A549 (cell line): ENCODE results near the gene TNS3. TPM values are rescaled to one million over a fixed set of nuclear protein-coding genes. Genes with fewer than 3 reads are reported as not detected.

Experiments
- ATAC-seq, 2 experiments: fragments of 200-7000 bp in 1 of 2; fragments of >200 bp in 1 of 2; cut with Nextera tagmentation in 1 of 2; cut with Tn5 transposase in 1 of 2; 3 replicates each; pipeline versions ENCODE4 v1.8.0 to v1.9.1; 2018 to 2020; ENCODE audit warnings: mild to moderate bottlenecking in 1 of 2, moderate library complexity in 1 of 2
- CTCF ChIA-PET: fragments of 300-600 bp; sonication (Branson Sonifier 250); formaldehyde crosslinking; extraction: SDS; loops from one replicate; lab custom pipeline; 2021; ENCODE audit warnings: antibody characterized with exemption, inconsistent platforms; lab: Yijun Ruan, JAX
- POLR2A ChIA-PET: fragments of 350-600 bp; formaldehyde crosslinking; extraction: SDS; loops from one replicate; lab custom pipeline; 2021; ENCODE audit warnings: antibody characterized with exemption, inconsistent platforms; lab: Yijun Ruan, JAX
- DNase-seq, 2 experiments: peaks; one replicate each; pipeline versions ENCODE4 v3.0.0 to v3.0.0-alpha.2; 2011 to 2016; ENCODE audit warnings: low read depth in 1 of 2, low spot score in 1 of 2
- FAIRE-seq: peaks from 2 replicates; lab custom pipeline; 2011; peaks lifted over from hg19 to GRCh38; lab: Jason Lieb, UNC
- H3K27ac ChIP-seq, 2 experiments: fragments of >200 bp; sonication (Bioruptor Twin); formaldehyde crosslinking; 3 replicates each; pipeline ENCODE4 v1.5.1; 2016 to 2017
- H3K4me1 ChIP-seq: fragments of >200 bp; sonication (Bioruptor Twin); formaldehyde crosslinking; 3 replicates; pipeline ENCODE4 v1.6.1; 2016
- H3K4me2 ChIP-seq: fragments of >200 bp; sonication (Bioruptor Twin); formaldehyde crosslinking; 3 replicates; pipeline ENCODE4 v1.6.1; 2016
- H3K4me3 ChIP-seq: fragments of >200 bp; sonication (Bioruptor Twin); formaldehyde crosslinking; 3 replicates; pipeline ENCODE4 v1.5.1; 2016
- H3K9me3 ChIP-seq: fragments of >200 bp; sonication (Bioruptor Twin); formaldehyde crosslinking; 3 replicates; pipeline ENCODE4 v1.6.1; 2016
- BHLHE40 ChIP-seq: IDR thresholded peaks from 2 replicates; pipeline ENCODE4 v1.6.1; 2012; ENCODE audit warnings: low read depth, low read length, inconsistent platforms
- CBX2 ChIP-seq: fragments of 200-600 bp; sonication (generic); IDR thresholded peaks from 2 replicates; pipeline ENCODE4 v1.6.1; 2016; ENCODE audit warnings: low read depth, mild to moderate bottlenecking, borderline replicate concordance
- CHD2 ChIP-seq: fragments of 150-350 bp; IDR thresholded peaks from 2 replicates; pipeline ENCODE4 v1.6.1; 2014; ENCODE audit warnings: low read length; ENCODE audit not compliant: partially characterized antibody
- CHD4 ChIP-seq: fragments of 200-600 bp; sonication (generic); IDR thresholded peaks from 2 replicates; pipeline ENCODE4 v1.6.1; 2016; ENCODE audit warnings: antibody characterized with exemption, mild to moderate bottlenecking, borderline replicate concordance
- EHF ChIP-seq: fragments of 250-450 bp; sonication (Bioruptor Pico); IDR thresholded peaks from 2 replicates; pipeline ENCODE4 v1.5.0; 2020; ENCODE audit warnings: mild to moderate bottlenecking
- FOXS1 ChIP-seq: fragments of 250-450 bp; sonication (Bioruptor Pico); IDR thresholded peaks from 2 replicates; pipeline ENCODE4 v1.5.0; 2020; ENCODE audit warnings: mild to moderate bottlenecking, moderate library complexity
- HDAC2 ChIP-seq: fragments of 200-600 bp; sonication (generic); IDR thresholded peaks from 2 replicates; pipeline ENCODE4 v1.6.1; 2016
- HES2 ChIP-seq: fragments of >200 bp; sonication (Bioruptor Twin); formaldehyde crosslinking; IDR thresholded peaks from 2 replicates; pipeline ENCODE4 v1.6.1; 2016
- HEYL ChIP-seq: fragments of 250-450 bp; sonication (Bioruptor Pico); IDR thresholded peaks from 2 replicates; pipeline ENCODE4 v1.8.0; 2021; ENCODE audit warnings: mild to moderate bottlenecking, moderate library complexity
- HOXA7 ChIP-seq: fragments of 250-450 bp; sonication (Bioruptor Pico); IDR thresholded peaks from 2 replicates; pipeline ENCODE4 v1.5.0; 2020; ENCODE audit warnings: mild to moderate bottlenecking, moderate library complexity
- HOXB5 ChIP-seq: fragments of 250-450 bp; sonication (Bioruptor Pico); IDR thresholded peaks from 2 replicates; pipeline ENCODE4 v1.5.0; 2020; ENCODE audit warnings: mild to moderate bottlenecking, moderate library complexity
- JUN ChIP-seq, 2 experiments: fragments of >200 bp; sonication (Bioruptor Twin); formaldehyde crosslinking; IDR thresholded peaks; 2 replicates in 1 of 2; 3 replicates in 1 of 2; pipeline ENCODE4 v1.6.1; 2016 to 2017
- KDM1A ChIP-seq: fragments of 200-600 bp; sonication (generic); IDR thresholded peaks from 2 replicates; pipeline ENCODE4 v1.6.1; 2016; ENCODE audit warnings: low read depth, mild to moderate bottlenecking
- MAX ChIP-seq: IDR thresholded peaks from 2 replicates; pipeline ENCODE4 v1.6.1; 2012
- POLR2A ChIP-seq: IDR thresholded peaks from 2 replicates; pipeline ENCODE4 v1.6.1; 2012; ENCODE audit warnings: mild to moderate bottlenecking, low read length
- REST ChIP-seq: fragments of 200-600 bp; sonication (generic); IDR thresholded peaks from 2 replicates; pipeline ENCODE4 v1.6.1; 2016; ENCODE audit warnings: antibody characterized with exemption, mild to moderate bottlenecking, moderate library complexity
- SMC3 ChIP-seq: fragments of >200 bp; sonication (Bioruptor Twin); formaldehyde crosslinking; IDR thresholded peaks from 3 replicates; pipeline ENCODE4 v1.6.1; 2018; ENCODE audit warnings: inconsistent platforms
- SREBF2 ChIP-seq: fragments of 450-650 bp; IDR thresholded peaks from 2 replicates; pipeline ENCODE4 v1.6.1; 2014; ENCODE audit warnings: mild to moderate bottlenecking, moderate library complexity
- TFCP2L1 ChIP-seq: fragments of 250-450 bp; sonication (Bioruptor Pico); IDR thresholded peaks from 2 replicates; pipeline ENCODE4 v1.5.0; 2021; ENCODE audit warnings: mild to moderate bottlenecking
- ZNF302 ChIP-seq: fragments of 250-450 bp; sonication (Bioruptor Pico); IDR thresholded peaks from 2 replicates; pipeline ENCODE4 v1.9.0; 2021; ENCODE audit warnings: inconsistent platforms, mild to moderate bottlenecking, moderate library complexity
- WGBS: methylation state at CpG from one replicate; pipeline ENCODE4 v1.1.6; 2017; ENCODE audit errors: missing lambda C conversion rate; 5-methylcytosine and 5-hydroxymethylcytosine counted together
- polyA plus RNA-seq, 4 experiments: library from polyadenylated mRNA; depleted of rRNA in 3 of 4; stranded (reverse); fragments of >200 nt; fragmentation: RNase III in 1 of 4; extraction: RNeasy Plus Mini Kit Qiagen cat#74134 plus additional on column Dnase treatment in 1 of 4; gene quantifications; 2 replicates in 3 of 4; 3 replicates in 1 of 4; pipeline ENCODE4 v1.2.3, GENCODE V29; 2011 to 2017

The TNS3 gene
- polyA plus RNA-seq, 2 of the 4 experiments (the other 2 are of a cell fraction) = 107 to 134 TPM

GRCh38 chr7:47474211-47474936 lies 107.5 kb downstream of the TNS3 start:
- peak; percentile 39 for FAIRE-seq
- ChIA-PET POLR2A (interaction anchor here (0.6 to 1.2 kb wide), 2 partner anchors 23 to 127 kb away, joined by 3 to 7 read pairs; no protein-coding TSS in a partner anchor), CTCF (interaction anchor here (1.1 kb wide), 1 partner anchor 471 kb away, joined by 3 read pairs; no protein-coding TSS in a partner anchor)
- Histone ChIP-seq H3K4me3 (no peak overlapping the region), H3K9me3 (no peaks in the 10 kb centered on the region), H3K4me1 (peaks cover 95% of the 10 kb centered on the region), H3K27ac (peak overlapping the region; percentile 72 to 90), H3K4me2 (peak overlapping the region; percentile 67)
- WGBS = 59% methylated on average over 2 of the region's 2 CpGs
- no peak for ATAC-seq
- TF ChIP-seq TFCP2L1 (CRISPR knock-in tag) = no peak
- TF ChIP-seq HOXA7 = 0 out of 2 replicates have a peak, but pooled peaks have one; percentile 28
- TF ChIP-seq ZNF302 = no peak
- TF ChIP-seq CHD4 = peak; percentile 20
- peak; percentile 20; the same call in 1 of the 2 replicates for TF ChIP-seq REST
- TF ChIP-seq FOXS1 = no peak
- no peak for TF ChIP-seq MAX
- TF ChIP-seq KDM1A = 0 out of 2 replicates have a peak, but pooled peaks have one; percentile 48
- no peak for TF ChIP-seq HES2
- no peak for TF ChIP-seq BHLHE40
- peak in 1 of 2 experiments; percentile 59 for DNase-seq

GRCh38 chr7:47473499-47474210 lies 108.3 kb downstream of the TNS3 start:
- peaks cover 88% of the 10 kb centered on the region for H3K4me1 ChIP-seq
- ChIA-PET CTCF (no interaction called here), POLR2A (no interaction called here)
- WGBS = 62% methylated on average over 6 of the region's 6 CpGs
- ATAC-seq (no peak), FAIRE-seq (no peak), DNase-seq (peak in 1 of 2 experiments; percentile 55)
- H3K9me3 ChIP-seq = no peaks in the 10 kb centered on the region
- no peak overlapping the region for H3K4me3 ChIP-seq
- no peak for TF ChIP-seq HES2
- no peak for TF ChIP-seq HOXB5 (CRISPR knock-in tag)
- no peak for TF ChIP-seq HDAC2
- no peak for TF ChIP-seq BHLHE40
- TF ChIP-seq SMC3 = no peak
- no peak for TF ChIP-seq MAX
- TF ChIP-seq SREBF2 = no peak
- TF ChIP-seq CBX2 = no peak
- TF ChIP-seq HEYL = no peak
- no peak for TF ChIP-seq CHD4
- no peak for TF ChIP-seq JUN (IDR thresholded peaks at IDR 0.05)
- TF ChIP-seq POLR2A = no peak
- TF ChIP-seq EHF (CRISPR knock-in tag) = no peak
- no peak for TF ChIP-seq CHD2
- peak overlapping the region; percentile 72 to 90 for H3K27ac ChIP-seq
- peak overlapping the region; percentile 67; the same call in 2 of the 3 replicates for H3K4me2 ChIP-seq
